Transverse colon (tissue), 4 donors: ENCODE measurements around the gene NUP133. TPM values are rescaled to one million over a fixed set of nuclear protein-coding genes. Genes with fewer than 3 reads are reported as not detected.

Experiments used
- DNase-seq: peaks from one replicate; pipeline ENCODE4 v3.0.0-alpha.2; 2019
- H3K27ac ChIP-seq, 4 donors: fragments of 200-600 bp; sonication (generic); 2 replicates each; pipeline ENCODE4 v1.5.1; 2016 to 2018; ENCODE audit warnings: inconsistent platforms in 4 of 4
- H3K27me3 ChIP-seq: fragments of 200-600 bp; sonication (generic); 2 replicates; pipeline ENCODE4 v1.5.1; 2017; ENCODE audit warnings: inconsistent platforms
- H3K36me3 ChIP-seq, 4 donors: fragments of 200-600 bp; sonication (generic); 2 replicates each; pipeline ENCODE4 v1.5.1; 2017 to 2019; ENCODE audit warnings: inconsistent platforms in 4 of 4
- H3K4me1 ChIP-seq, 4 donors: fragments of 200-600 bp; sonication (generic); 2 replicates each; pipeline ENCODE4 v1.5.1; 2017 to 2020; ENCODE audit warnings: inconsistent platforms in 4 of 4
- H3K4me3 ChIP-seq, 4 donors: fragments of 200-600 bp; sonication (generic); 1 replicate in 1 of 4; 2 replicates in 3 of 4; pipeline versions ENCODE4 v1.5.1 to v1.6.1; 2017 to 2019; ENCODE audit warnings: inconsistent platforms in 4 of 4
- H3K9me3 ChIP-seq, 2 donors: fragments of 200-600 bp; sonication (generic); 2 replicates each; pipeline ENCODE4 v1.5.1; 2017 to 2019; ENCODE audit warnings: inconsistent platforms in 2 of 2
- EP300 ChIP-seq: sonication (generic); formaldehyde crosslinking; IDR thresholded peaks from one replicate; pipeline ENCODE4 v1.6.1; 2017; ENCODE audit warnings: antibody characterized with exemption, low read depth
- POLR2A ChIP-seq: fragments of 450-650 bp; IDR thresholded peaks from one replicate; pipeline ENCODE4 v1.6.1; 2016; ENCODE audit warnings: antibody characterized with exemption, mild to moderate bottlenecking, moderate library complexity
- POLR2AphosphoS5 ChIP-seq, 3 donors: sonication (generic); formaldehyde crosslinking; IDR thresholded peaks; one replicate each; pipeline ENCODE4 v1.6.1; 2016; ENCODE audit warnings: antibody characterized with exemption in 3 of 3
- WGBS, 2 donors: methylation state at CpG; one replicate each; pipeline ENCODE4 v1.1.5; 2018; ENCODE audit warnings: low coverage in 1 of 2; 5-methylcytosine and 5-hydroxymethylcytosine counted together
- in situ Hi-C, 4 donors: fragments of 200-750 bp; cut with MboI; loops; one replicate each; pipeline versions ENCODE4 v1.15.0 to v1.15.1; 2017; ENCODE audit warnings: low sequenced_read_pairs in 3 of 4, low pct_ligation_motif_present in 1 of 4, low pct_unique_long_range_greater_than_20kb in 1 of 4
- intact Hi-C: fragments of 100-400 bp; cut with DNase I; formaldehyde crosslinking; loops from one replicate; pipeline ENCODE4 v1.15.1; 2023; ENCODE audit warnings: low total_unique reads
- total RNA-seq, 4 donors: library from RNA; depleted of rRNA; stranded (reverse); fragments of >200 nt; gene quantifications; one replicate each; pipeline ENCODE4 v1.1.0, GENCODE V29; 2016
- TF ChIP-seq, protein P1 (sequence below), 5 experiments: fragments of 200-600 bp in 3 of 5; fragments of 450-650 bp in 2 of 5; sonication (generic) in 3 of 5; IDR thresholded peaks; 1 replicate in 2 of 5; 2 replicates in 3 of 5; pipeline ENCODE4 v1.5.1; 2016 to 2017; ENCODE audit warnings: antibody characterized with exemption in 5 of 5, inconsistent platforms in 3 of 5, mild to moderate bottlenecking in 2 of 5, moderate library complexity in 1 of 5

The NUP133 gene
- total RNA-seq, 4 donors from 2014 or later = 14.6 to 118 (median 22.9) TPM

DNA sequence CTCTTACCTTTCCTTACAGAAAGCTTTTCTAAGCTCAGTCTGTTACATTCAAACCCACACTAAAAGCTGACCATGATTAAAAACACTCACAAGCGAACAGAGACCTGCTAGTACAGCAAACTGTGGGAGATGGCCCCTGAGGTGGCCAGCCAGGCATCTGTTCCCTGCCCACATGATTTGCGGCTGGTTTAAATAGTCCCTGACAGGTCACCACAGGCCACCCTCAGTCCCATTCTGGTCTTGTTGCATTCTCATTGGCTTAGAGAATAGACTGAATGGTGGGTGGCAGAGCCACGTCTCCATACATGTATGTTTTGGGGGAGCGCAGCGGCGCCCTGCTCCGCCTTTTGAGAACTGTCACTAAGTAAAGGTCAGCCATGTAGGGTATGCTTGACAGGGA, 71.9 kb downstream of the NUP133 start:
- H3K4me1 ChIP-seq = peaks cover 6 to 24% (median 17%) of the 10 kb centered on the region in 4 donors
- in situ Hi-C loops = no loop called here
- H3K4me3 ChIP-seq = no peak overlapping the region
- WGBS, 2 donors = 71 to 80% methylated on average over 2 to 7 of the region's 7 CpGs
- no peaks in the 10 kb centered on the region for H3K36me3 ChIP-seq
- DNase-seq = no peak
- peaks cover 58% of the 10 kb centered on the region for H3K27me3 ChIP-seq
- H3K9me3 ChIP-seq = no peaks in the 10 kb centered on the region
- TF ChIP-seq POLR2AphosphoS5 (IDR thresholded peaks at IDR 0.05) = no peak
- TF ChIP-seq, protein P1, sequence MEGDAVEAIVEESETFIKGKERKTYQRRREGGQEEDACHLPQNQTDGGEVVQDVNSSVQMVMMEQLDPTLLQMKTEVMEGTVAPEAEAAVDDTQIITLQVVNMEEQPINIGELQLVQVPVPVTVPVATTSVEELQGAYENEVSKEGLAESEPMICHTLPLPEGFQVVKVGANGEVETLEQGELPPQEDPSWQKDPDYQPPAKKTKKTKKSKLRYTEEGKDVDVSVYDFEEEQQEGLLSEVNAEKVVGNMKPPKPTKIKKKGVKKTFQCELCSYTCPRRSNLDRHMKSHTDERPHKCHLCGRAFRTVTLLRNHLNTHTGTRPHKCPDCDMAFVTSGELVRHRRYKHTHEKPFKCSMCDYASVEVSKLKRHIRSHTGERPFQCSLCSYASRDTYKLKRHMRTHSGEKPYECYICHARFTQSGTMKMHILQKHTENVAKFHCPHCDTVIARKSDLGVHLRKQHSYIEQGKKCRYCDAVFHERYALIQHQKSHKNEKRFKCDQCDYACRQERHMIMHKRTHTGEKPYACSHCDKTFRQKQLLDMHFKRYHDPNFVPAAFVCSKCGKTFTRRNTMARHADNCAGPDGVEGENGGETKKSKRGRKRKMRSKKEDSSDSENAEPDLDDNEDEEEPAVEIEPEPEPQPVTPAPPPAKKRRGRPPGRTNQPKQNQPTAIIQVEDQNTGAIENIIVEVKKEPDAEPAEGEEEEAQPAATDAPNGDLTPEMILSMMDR (IDR thresholded peaks at IDR 0.05) = no peak
- no peak for TF ChIP-seq POLR2A
- no peak for TF ChIP-seq EP300
- no peak overlapping the region for H3K27ac ChIP-seq
- intact Hi-C loops = no loop called here

DNA sequence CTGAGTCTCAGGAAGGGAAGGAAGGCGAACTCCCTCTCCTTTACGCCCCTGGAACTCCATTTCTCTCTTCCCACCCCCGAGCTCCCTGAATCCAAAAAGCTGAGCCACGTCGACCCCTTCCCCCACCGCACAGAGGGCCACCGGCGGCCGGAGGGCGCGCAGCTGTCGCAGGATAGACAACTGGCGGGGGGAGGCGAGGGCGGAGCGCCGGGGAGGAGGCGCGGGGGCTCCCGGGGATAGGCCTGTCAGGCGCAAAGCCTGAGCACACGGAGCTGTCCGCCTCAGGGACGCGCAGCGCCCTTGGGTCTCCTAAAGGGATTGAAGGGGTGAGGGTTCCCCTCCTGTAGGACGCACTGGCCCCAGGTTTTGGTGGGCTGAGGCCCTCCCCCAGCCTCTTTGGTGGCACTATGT, 73.5 kb downstream of the NUP133 start:
- Histone ChIP-seq H3K9me3 (no peaks in the 10 kb centered on the region), H3K27me3 (peaks cover 73% of the 10 kb centered on the region), H3K36me3 (no peaks in the 10 kb centered on the region), H3K4me3 (no peak overlapping the region), H3K4me1 (peaks cover 10 to 31% (median 23%) of the 10 kb centered on the region in 4 donors), H3K27ac (no peak overlapping the region)
- intact Hi-C loops (no loop called here), in situ Hi-C loops (no loop called here)
- TF ChIP-seq EP300 = no peak
- no peak for TF ChIP-seq POLR2AphosphoS5 (IDR thresholded peaks at IDR 0.05)
- no peak for TF ChIP-seq POLR2A
- TF ChIP-seq, protein P1 (IDR thresholded peaks at IDR 0.05) = no peak
- 8% methylated on average over 21 of the region's 27 CpGs; no CpG with 5 or more reads in 1 of the 2 donors for WGBS, 2 donors
- DNase-seq = no peak

DNA sequence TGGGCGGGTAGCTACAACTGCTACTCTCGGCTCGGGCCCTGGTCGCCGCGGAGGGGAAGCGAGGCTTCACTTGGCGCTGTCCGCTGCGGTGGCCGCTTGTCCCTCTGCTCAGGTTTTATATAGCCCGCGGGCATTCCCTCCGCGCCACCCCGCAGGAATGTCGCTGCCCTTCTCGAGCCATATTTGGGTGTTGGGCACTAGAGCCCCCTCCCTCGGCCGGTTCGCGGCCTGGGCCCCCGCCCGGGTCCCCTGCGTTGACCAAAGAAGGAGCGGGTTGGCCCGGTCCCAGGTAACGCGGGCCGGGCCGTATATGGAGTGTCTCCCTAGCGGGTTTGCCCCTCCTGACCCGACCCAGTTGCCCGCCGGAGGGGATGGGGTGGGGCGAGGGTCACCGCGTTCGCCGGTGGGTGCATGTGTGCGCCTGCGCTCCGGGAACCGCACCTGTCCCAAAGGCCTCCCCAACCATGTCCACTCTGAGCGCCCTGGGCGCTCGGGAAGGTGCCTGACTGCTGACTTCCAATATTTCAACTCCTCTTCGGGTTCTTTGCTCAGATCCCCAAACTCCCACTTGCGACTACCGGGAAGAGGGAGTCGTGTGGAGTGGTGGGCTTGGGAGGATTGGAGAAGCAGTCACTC, 74.0 kb downstream of the NUP133 start, which contains the start of gene ACTA1:
TSS of gene ACTA1 (minus strand) at position 90 of the 636 bp plus-strand sequence. CDS start 979 bp downstream, outside the sequence.
- no peaks in the 10 kb centered on the region for H3K9me3 ChIP-seq
- peaks cover 10 to 31% (median 23%) of the 10 kb centered on the region in 4 donors for H3K4me1 ChIP-seq
- no peak within 1 kb of the TSS for H3K4me3 ChIP-seq
- WGBS, 2 donors = 12% methylated on average over 34 of the region's 51 CpGs; no CpG with 5 or more reads in 1 of the 2 donors
- intact Hi-C loops = no loop called here
- DNase-seq = no peak
- no peak for TF ChIP-seq POLR2A
- no peak for TF ChIP-seq POLR2AphosphoS5 (IDR thresholded peaks at IDR 0.05)
- no peak for TF ChIP-seq EP300
- TF ChIP-seq, protein P1 (IDR thresholded peaks at IDR 0.05) = no peak
- H3K27me3 ChIP-seq = peaks cover 79% of the 10 kb centered on the region
- H3K36me3 ChIP-seq = no peaks in the 10 kb centered on the region
- in situ Hi-C loops = no loop called here
- no peak within 1 kb of the TSS for H3K27ac ChIP-seq

DNA sequence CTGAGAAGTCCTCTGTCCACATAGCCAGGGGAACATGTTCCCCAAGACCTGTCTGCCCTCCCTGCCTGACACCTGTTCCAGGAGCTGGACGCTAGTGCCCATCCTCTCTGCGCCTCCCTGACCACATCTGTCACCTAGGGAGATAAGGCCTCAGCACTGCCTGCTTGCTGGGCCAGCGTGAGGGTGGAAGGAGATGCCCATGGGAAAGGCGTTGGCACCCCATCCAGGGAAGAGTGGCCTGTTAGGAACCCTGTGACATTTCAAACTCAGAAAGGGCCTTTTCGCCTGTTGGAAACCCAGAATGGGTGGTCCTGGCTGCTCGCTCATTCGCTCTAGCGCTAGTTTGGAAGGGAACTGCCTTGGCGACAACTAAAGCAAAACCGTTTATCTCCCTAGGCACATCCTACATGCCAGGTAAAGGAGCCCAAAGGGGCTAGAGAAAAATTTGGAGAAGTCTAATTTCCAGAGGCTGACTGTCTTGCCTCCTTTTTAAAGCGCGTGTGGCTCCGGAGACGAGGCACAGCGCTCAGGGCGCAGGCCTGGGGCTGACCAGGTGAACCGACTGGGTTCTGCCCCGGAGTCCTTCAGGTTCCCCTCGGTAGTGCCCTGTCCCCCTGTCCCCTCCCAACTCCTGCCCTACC, 74.7 kb downstream of the NUP133 start:
- Histone ChIP-seq H3K9me3 (no peaks in the 10 kb centered on the region), H3K4me1 (peaks cover 10 to 31% (median 23%) of the 10 kb centered on the region in 4 donors), H3K36me3 (no peaks in the 10 kb centered on the region), H3K27ac (no peak overlapping the region), H3K4me3 (no peak overlapping the region), H3K27me3 (peaks cover 83% of the 10 kb centered on the region)
- in situ Hi-C loops (no loop called here), intact Hi-C loops (no loop called here)
- 25% methylated on average over 19 of the region's 19 CpGs; no CpG with 5 or more reads in 1 of the 2 donors for WGBS, 2 donors
- DNase-seq = no peak
- no peak for TF ChIP-seq POLR2A
- TF ChIP-seq POLR2AphosphoS5 (IDR thresholded peaks at IDR 0.05) = no peak
- TF ChIP-seq, protein P1 (IDR thresholded peaks at IDR 0.05) = no peak
- TF ChIP-seq EP300 = no peak
